ENCODE results near the gene ZNF205. TPM values are rescaled to one million over a fixed set of nuclear protein-coding genes. Genes with fewer than 3 reads are reported as not detected.

Gene ZNF205
- total and polyA plus RNA-seq, 9 of the 15 experiments (the other 6 are each of a cell fraction or from before 2014, with no cell fraction given), result 2.4 to 11.8 (median 5.1) TPM; not detected in 2

- peak; percentile 76; the same call in 1 of the 2 replicates for TF ChIP-seq HMGXB4 (CRISPR knock-in tag; IDR thresholded peaks at IDR 0.05)
- no peak for TF ChIP-seq TSHZ1 (CRISPR knock-in tag; IDR thresholded peaks at IDR 0.05)
- no peak for TF ChIP-seq ZNF121 (CRISPR knock-in tag; conservative IDR thresholded peaks at IDR 0.05)
- TF ChIP-seq WHSC1 (IDR thresholded peaks at IDR 0.05; ENCODE audit: low read length), result no peak
- no peak for TF ChIP-seq ZNF24 (IDR thresholded peaks at IDR 0.05)
- TF ChIP-seq ZFX (CRISPR knock-in tag; IDR thresholded peaks at IDR 0.05), result peak; percentile 78
- 0 out of 2 replicates have a peak, but pooled peaks have one; percentile 12 for TF ChIP-seq ZBTB12 (CRISPR knock-in tag; IDR thresholded peaks at IDR 0.05)
- TF ChIP-seq, protein P1, sequence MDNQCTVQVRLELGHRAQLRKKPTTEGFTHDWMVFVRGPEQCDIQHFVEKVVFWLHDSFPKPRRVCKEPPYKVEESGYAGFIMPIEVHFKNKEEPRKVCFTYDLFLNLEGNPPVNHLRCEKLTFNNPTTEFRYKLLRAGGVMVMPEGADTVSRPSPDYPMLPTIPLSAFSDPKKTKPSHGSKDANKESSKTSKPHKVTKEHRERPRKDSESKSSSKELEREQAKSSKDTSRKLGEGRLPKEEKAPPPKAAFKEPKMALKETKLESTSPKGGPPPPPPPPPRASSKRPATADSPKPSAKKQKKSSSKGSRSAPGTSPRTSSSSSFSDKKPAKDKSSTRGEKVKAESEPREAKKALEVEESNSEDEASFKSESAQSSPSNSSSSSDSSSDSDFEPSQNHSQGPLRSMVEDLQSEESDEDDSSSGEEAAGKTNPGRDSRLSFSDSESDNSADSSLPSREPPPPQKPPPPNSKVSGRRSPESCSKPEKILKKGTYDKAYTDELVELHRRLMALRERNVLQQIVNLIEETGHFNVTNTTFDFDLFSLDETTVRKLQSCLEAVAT (IDR thresholded peaks at IDR 0.05), result no peak
- TF ChIP-seq SOX6 (IDR thresholded peaks at IDR 0.05), result no peak
- TF ChIP-seq FOXK2 (conservative IDR thresholded peaks at IDR 0.05 in 1 of 2, IDR thresholded peaks at IDR 0.05 in 1 of 2; ENCODE audit: low read depth in 2 of 2), result no peak
- TF ChIP-seq HNRNPUL1 (IDR thresholded peaks at IDR 0.05; ENCODE audit: low read length), result no peak
- peak; percentile 31; the same call in 1 of the 2 replicates for TF ChIP-seq L3MBTL2 (IDR thresholded peaks at IDR 0.05)
- no peak for TF ChIP-seq GATA2 (CRISPR knock-in tag; IDR thresholded peaks at IDR 0.05)
- TF ChIP-seq ZNF239 (CRISPR knock-in tag; IDR thresholded peaks at IDR 0.05), result no peak
- TF ChIP-seq FOXJ3 (CRISPR knock-in tag; IDR thresholded peaks at IDR 0.05), result no peak
- TF ChIP-seq TRIM24 (IDR thresholded peaks at IDR 0.05), result no peak
- no peak for TF ChIP-seq ZBTB8A (IDR thresholded peaks at IDR 0.05; ENCODE audit: partially characterized antibody)
- TF ChIP-seq SMAD2 (IDR thresholded peaks at IDR 0.05; ENCODE audit: low read depth, low read length), result no peak
Observed at GRCh38 chr16:3123986-3124886, 11.8 kb downstream of the ZNF205 start (continued).
